IMR-90 (cell line): Measurements from ENCODE around the gene KPNA3.
"Not testable (repeated sequence)": the region's sequence is repeated elsewhere in the genome, so short reads cannot be mapped to it uniquely, and the experiment has no call there.

Experiments
- CEBPB ChIP-seq: IDR thresholded peaks from 2 replicates; pipeline ENCODE4 v1.6.1; 2012; ENCODE audit warnings: low read depth, low read length, improper control_type of control experiment
- CHD1 ChIP-seq: IDR thresholded peaks from 2 replicates; pipeline ENCODE4 v1.6.1; 2012; ENCODE audit warnings: low read depth, low read length, improper control_type of control experiment
- FOS ChIP-seq: fragments of 150-350 bp; IDR thresholded peaks from 2 replicates; pipeline ENCODE4 v1.6.1; 2016; ENCODE audit warnings: low read depth, low read length
- MAFK ChIP-seq: IDR thresholded peaks from 2 replicates; pipeline ENCODE4 v1.6.1; 2012; ENCODE audit warnings: low read depth, low read length, improper control_type of control experiment
- NFE2L2 ChIP-seq: fragments of 150-350 bp; IDR thresholded peaks from 2 replicates; pipeline ENCODE4 v1.6.1; 2016; ENCODE audit warnings: low read depth, mild to moderate bottlenecking, low read length
- POLR2A ChIP-seq: IDR thresholded peaks from 2 replicates; pipeline ENCODE4 v1.6.1; 2012; ENCODE audit warnings: mild to moderate bottlenecking, low read depth, low read length
- RCOR1 ChIP-seq: IDR thresholded peaks from 2 replicates; pipeline ENCODE4 v1.6.1; 2012; ENCODE audit warnings: mild to moderate bottlenecking, low read length, improper control_type of control experiment; ENCODE audit not compliant: insufficient replicate concordance
- SMC3 ChIP-seq: fragments of 150-350 bp; IDR thresholded peaks from 2 replicates; pipeline ENCODE4 v1.6.1; 2016; ENCODE audit warnings: low read depth, mild to moderate bottlenecking, antibody characterized with exemption, low read length, moderate library complexity
- TF ChIP-seq, protein P1 (sequence below): conservative IDR thresholded peaks from 2 replicates; pipeline ENCODE4 v1.5.1; 2012; ENCODE audit warnings: mild to moderate bottlenecking, low read depth, low read length, improper control_type of control experiment

DNA sequence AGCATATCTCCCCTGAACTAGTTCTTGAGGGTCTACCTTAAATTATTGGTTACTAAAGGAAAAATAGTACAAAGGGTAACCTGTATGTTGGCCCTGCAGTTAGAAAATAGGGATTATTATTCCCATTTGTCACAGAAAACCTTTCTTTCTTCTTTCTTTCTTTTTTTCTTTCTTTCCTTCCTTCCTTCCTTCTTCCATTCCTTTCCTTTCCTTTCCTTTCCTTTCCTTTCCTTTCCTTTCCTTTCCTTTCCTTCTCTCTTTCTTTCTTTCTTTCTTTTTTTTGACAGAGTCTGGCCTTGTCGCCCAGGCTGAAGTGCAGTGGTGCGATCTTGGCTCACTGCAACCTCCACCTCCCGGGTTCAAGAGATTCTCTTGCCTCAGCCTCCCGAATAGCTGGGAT lies 23.6 kb upstream of the KPNA3 start:
- TF ChIP-seq CHD1, MAFK, SMC3, FOS, RCOR1, CEBPB, NFE2L2, POLR2A: not testable (repeated sequence)
- TF ChIP-seq, protein P1, sequence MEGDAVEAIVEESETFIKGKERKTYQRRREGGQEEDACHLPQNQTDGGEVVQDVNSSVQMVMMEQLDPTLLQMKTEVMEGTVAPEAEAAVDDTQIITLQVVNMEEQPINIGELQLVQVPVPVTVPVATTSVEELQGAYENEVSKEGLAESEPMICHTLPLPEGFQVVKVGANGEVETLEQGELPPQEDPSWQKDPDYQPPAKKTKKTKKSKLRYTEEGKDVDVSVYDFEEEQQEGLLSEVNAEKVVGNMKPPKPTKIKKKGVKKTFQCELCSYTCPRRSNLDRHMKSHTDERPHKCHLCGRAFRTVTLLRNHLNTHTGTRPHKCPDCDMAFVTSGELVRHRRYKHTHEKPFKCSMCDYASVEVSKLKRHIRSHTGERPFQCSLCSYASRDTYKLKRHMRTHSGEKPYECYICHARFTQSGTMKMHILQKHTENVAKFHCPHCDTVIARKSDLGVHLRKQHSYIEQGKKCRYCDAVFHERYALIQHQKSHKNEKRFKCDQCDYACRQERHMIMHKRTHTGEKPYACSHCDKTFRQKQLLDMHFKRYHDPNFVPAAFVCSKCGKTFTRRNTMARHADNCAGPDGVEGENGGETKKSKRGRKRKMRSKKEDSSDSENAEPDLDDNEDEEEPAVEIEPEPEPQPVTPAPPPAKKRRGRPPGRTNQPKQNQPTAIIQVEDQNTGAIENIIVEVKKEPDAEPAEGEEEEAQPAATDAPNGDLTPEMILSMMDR: not testable (repeated sequence)
